H54 (cell line): ENCODE results near the gene RAB20.
"Not testable (repeated sequence)": the region's sequence is repeated elsewhere in the genome, so short reads cannot be mapped to it uniquely, and the experiment has no call there.

ENCODE experiments used
- DNase-seq: peaks from one replicate; pipeline ENCODE4 v3.0.0; 2011; ENCODE audit warnings: low spot score, mixed read lengths; ENCODE audit not compliant: insufficient read length
- FAIRE-seq: peaks from 3 replicates; lab custom pipeline; 2011; peaks lifted over from hg19 to GRCh38; lab: Jason Lieb, UNC
- POLR2A ChIP-seq: IDR thresholded peaks from 2 replicates; pipeline ENCODE4 v1.6.1; 2011; ENCODE audit warnings: low read depth, mild to moderate bottlenecking, low read length

Gene RAB20

DNA sequence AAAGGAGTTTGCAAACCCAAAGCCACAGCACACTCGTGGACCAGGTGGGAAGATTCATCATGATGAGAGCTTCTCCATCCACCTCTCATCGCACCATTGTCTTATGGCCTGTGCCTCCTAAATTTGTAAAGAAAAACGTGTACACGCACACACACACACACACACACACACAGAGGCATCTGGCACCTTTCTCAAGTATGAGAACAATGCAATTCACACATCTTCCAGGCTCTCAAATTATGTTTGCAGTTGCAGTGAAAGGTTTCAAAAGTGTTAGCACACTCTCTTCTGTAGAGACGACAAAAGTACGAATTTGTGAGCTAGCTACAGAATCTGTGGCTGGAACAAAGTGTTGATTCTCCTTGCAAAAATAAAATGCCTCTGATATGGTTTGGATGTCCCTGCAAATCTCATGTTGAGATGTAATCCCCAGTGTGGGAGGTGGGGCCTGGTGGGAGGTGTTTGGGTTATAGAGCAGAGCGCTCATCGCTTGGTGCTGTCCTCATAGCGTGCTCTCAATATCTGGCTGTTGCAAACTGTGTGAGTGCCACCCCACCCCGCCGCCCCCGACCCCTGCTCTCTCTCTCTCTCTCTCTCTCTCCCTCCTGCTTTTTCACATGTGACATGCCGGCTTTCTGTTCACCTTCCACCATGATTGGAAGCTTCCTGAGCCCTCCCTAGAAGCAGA, 21.8 kb upstream of the RAB20 start:
- DNase-seq (no peak), FAIRE-seq (peak; percentile 50)
- TF ChIP-seq POLR2A = no peak

- TF ChIP-seq POLR2A = no peak
- no peak for FAIRE-seq
- DNase-seq = no peak
Observed at GRCh38 chr13:110582421-110582954, 21.0 kb upstream of the RAB20 start.

- DNase-seq (no peak), FAIRE-seq (no peak)
- TF ChIP-seq POLR2A = no peak
Observed at GRCh38 chr13:110581506-110582185, 20.1 kb upstream of the RAB20 start.

- FAIRE-seq (peak; percentile 38), DNase-seq (no peak)
- no peak for TF ChIP-seq POLR2A
Observed at GRCh38 chr13:110580800-110581199, 19.3 kb upstream of the RAB20 start.

DNA sequence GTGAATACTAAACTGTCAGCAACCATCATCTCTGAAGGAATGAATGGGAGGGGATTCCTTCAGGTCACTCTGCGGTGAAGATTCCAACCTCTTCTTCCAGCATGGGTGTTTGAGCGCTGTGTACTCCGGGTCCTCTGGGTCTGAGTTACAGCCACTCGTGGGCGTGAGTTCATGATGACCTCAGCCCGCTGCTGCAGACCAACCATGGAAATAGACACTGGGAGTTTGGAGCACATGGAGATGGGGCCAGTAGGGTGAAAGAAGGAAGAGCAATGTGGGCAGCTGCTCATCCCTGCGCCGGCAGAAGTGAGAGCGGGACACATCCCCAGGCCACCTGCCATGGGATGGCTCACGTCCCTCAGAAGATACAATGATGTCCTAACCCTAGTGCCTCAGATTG, 16.8 kb upstream of the RAB20 start:
- FAIRE-seq = no peak
- no peak for DNase-seq
- no peak for TF ChIP-seq POLR2A

DNA sequence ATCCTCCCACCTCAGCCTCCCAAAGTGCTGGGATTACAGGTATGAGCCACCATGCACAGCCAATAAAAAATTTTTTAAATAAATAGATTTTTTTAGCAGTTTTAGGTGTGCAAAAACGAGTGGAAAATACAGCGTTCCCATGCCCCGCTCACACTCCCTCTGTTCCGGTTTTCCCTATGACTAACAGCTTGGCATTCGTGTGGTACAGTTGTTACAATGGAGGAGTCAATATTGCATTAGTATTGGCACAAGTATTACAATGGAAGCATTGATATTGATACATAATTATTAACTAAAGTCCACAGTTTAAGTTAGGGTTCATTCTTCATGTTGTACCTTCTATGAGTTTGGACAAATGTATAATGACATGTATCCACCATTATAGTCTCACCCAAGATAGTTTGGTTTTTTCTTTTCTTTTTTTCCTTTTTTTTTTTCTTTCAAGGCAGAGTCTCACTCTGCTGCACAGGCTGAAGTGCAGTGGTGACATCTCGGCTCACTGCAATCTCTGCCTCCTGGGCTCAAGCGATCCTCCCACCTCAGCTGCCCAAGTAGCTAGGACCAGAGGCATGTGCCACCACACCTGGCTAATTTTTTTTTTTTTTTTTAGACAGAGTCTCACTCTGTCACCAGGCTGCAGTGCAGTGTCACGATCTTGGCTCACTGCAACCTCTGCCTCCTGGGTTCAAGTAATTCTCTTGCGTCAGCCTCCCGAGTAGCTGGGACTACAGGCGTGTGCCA, 15.4 kb upstream of the RAB20 start:
- no peak for DNase-seq
- no peak for TF ChIP-seq POLR2A
- FAIRE-seq = no peak

GRCh38 chr13:110576070-110576394, 14.5 kb upstream of the RAB20 start:
- DNase-seq (no peak), FAIRE-seq (no peak)
- no peak for TF ChIP-seq POLR2A

DNA sequence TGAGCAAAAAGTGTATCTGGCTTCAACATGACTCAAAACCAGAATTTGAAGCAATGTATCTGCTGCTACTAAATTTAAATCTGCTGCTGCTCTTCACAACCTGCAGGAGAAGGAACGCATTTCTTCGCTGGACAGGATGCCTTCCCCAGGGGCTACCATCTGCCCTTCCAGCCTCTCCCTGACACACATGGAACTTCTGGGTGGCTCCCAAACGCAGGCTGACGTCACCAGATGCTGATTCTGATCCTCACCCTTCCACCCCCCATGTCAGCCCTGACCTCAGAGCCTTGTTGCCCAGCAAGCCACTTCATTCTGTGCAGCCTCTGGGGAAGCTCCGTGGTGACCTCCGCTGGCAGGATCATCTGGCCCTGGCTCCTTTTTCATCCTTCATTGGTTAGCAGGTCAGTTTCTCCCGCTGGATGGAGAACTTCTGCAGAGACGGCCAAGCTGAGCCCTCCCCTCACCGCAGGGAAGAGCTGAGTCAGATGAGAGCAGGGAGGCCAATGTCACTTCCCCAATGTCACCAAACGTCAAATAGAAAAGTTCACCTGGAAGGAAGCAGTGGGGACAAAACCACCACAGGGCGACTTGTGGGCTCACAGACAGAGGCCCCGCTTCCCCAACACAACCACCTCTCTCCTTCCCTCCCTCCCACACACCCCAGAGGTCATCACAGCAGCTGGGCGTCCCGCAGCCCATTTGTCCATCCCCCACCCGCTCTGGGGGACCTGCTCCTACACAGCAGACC, 14.0 kb upstream of the RAB20 start:
- TF ChIP-seq POLR2A = no peak
- FAIRE-seq (peak; percentile 81), DNase-seq (peak; percentile 59)

- DNase-seq (no peak), FAIRE-seq (no peak)
- TF ChIP-seq POLR2A = no peak
Observed at GRCh38 chr13:110574161-110574560, 12.6 kb upstream of the RAB20 start.

- no peak for TF ChIP-seq POLR2A
- FAIRE-seq = no peak
- no peak for DNase-seq
Observed at GRCh38 chr13:110572778-110573118, 11.2 kb upstream of the RAB20 start.

- FAIRE-seq (no peak), DNase-seq (no peak)
- no peak for TF ChIP-seq POLR2A
Observed at GRCh38 chr13:110571896-110572777, 10.6 kb upstream of the RAB20 start.

DNA sequence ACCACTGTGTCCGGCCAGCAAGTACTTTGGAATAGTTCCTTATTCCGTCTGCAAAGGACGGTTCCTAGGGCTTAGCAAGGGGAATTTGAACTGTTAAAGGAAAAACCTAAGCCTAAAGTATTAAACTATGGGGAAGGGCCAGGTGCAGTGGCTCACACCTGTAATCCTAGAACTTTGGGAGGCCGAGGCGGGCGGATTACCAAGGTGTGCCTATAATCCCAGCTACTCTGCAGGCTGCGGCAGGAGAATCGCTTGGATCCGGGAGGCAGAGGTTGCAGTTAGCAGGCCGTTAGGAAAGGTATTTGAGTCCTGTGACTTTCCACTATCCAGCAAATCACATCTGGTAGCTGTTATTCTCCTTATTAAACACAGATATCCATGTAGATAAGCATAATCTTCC, 9.4 kb upstream of the RAB20 start:
- TF ChIP-seq POLR2A = no peak
- FAIRE-seq = no peak
- DNase-seq = no peak

- not testable (repeated sequence) for FAIRE-seq, DNase-seq
Observed at GRCh38 chr13:110569962-110570361, 8.4 kb upstream of the RAB20 start.
